ENCODE data around the gene HBD.

The HBD gene

GRCh38 chr11:5188201-5188600 is 46.1 kb downstream of the HBD start:
- no peak for DNase-seq (ENCODE audit: low read depth in 2 of 2)

All from fibroblast of skin of left quadriceps (primary cell).